Keratinocyte (primary cell): Measurements from ENCODE around the gene ITPK1.

Experiments used
- CTCF ChIP-seq, 3 experiments: IDR thresholded peaks in 1 of 3; conservative IDR thresholded peaks in 1 of 3; optimal IDR thresholded peaks in 1 of 3; 2 replicates in 2 of 3; 3 replicates in 1 of 3; pipeline versions ENCODE3 to v1.5.1; 2011; ENCODE audit warnings: low read length in 3 of 3, mild to moderate bottlenecking in 3 of 3, moderate library complexity in 2 of 3, control low read depth in 1 of 3, inconsistent platforms in 1 of 3; ENCODE audit not compliant: insufficient read depth in 2 of 3; ENCODE audit errors: extremely low read depth in 1 of 3
- EZH2 ChIP-seq: IDR thresholded peaks from one replicate; pipeline ENCODE4 v1.6.1; 2012; ENCODE audit warnings: inconsistent platforms, mild to moderate bottlenecking, low read length, moderate library complexity

GRCh38 chr14:92941531-92941930, 174.2 kb downstream of the ITPK1 start:
- TF ChIP-seq CTCF (optimal IDR thresholded peaks at IDR 0.05 in 1 of 3, IDR thresholded peaks at IDR 0.05 in 1 of 3, conservative IDR thresholded peaks at IDR 0.05 in 1 of 3; ENCODE audit: extremely low read depth in 1 of 3, insufficient read depth in 2 of 3, low read length in 3 of 3): no peak
- no peak for TF ChIP-seq EZH2
